ENCODE results near the gene SPATS2L.

Gene SPATS2L

DNA sequence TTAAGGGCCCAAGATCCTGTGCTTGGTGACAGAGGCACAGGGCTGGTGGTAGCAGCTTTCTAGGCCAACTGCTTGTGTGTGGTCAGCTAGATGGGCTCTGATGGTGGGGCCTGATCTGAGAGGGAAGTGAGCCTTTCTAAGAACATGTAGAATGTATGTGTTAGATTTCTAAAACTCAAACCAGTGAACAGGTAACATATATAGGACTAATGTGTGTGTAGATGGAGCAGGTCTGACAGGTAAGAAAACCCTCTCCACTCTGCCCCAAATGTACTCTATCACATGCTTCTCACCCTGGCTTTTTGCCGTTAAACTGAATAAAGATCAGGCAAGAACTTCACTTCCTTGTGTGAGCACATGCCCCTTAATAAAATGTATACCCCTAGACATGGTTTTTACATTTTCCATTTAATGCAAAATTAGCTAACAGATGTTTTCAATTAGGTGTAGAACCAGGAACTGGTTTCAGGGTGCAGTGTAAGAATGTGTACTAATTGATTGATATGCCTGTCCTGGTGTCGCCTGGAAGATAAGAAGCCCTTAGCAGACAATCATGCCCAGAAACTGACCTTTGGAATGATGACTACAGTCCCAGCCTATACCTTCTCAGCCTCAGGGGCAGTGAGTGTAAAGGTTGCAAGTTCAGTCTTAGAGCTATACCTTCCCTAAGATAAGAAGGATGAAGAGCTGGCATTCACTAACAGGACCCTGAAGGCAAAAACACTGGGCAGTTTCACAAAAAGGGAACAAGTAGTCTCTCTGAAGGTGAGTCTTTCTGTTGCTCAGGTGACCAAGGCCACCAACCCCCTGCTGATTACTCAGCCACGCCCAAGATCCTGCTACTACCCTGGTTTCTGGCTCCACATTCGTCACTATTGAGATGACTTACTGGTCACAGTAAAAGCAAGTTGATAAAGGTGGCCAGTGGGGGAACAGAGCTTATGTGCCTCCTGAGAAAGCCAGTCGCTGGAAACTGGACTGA is 71.2 kb downstream of the SPATS2L start:
- no peak overlapping the region for H3K9ac ChIP-seq (ENCODE audit: low read length in 2 of 2)
- no peaks in the 10 kb centered on the region for H3K36me3 ChIP-seq (ENCODE audit: control insufficient read depth in 2 of 2, insufficient read depth in 2 of 2, low read length in 2 of 2)
- no peaks in the 10 kb centered on the region for H3K27me3 ChIP-seq (ENCODE audit: control insufficient read depth in 1 of 2, insufficient read depth in 2 of 2, low read length in 2 of 2)
- H3K27ac ChIP-seq (ENCODE audit: low read length) = peak overlapping the region; percentile 68
- peak overlapping the region in 1 of 2 donors; percentile 50 for H3K4me3 ChIP-seq (ENCODE audit: low read length in 2 of 2)
- H3K9me3 ChIP-seq (ENCODE audit: control insufficient read depth in 2 of 2, low read length in 2 of 2) = no peaks in the 10 kb centered on the region
- H3K4me1 ChIP-seq (ENCODE audit: control insufficient read depth, insufficient read depth, low read length) = peaks cover 28% of the 10 kb centered on the region

DNA sequence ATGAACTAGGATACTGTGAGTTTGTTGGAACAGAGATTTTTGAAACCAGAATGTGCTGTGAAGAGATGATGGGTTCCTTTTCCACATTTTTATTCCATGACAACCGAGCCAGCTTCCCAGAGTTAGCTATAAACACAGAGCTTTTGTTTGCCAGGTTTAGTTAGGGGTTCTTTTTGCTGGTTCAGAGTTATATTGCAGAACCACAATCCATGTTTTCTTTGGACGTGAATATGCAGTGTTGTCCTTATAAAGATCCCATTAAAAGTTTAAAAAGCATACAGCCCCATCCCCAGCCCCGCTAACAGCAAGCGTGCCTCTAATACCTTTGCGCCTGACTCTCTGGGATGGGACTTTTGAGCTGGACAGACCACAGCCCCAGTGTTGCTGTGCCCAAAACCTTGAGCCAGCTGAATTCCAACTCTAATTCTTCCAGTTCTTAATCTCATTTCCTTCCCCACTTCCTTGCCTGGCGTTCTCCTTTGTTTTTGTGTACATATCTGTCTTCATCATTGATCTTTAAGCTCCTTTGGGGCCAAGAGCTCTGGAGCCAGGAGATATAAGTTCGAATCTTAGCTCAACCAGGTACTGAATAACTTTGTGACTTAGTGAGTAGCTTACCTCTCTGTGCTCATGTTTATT is 72.3 kb downstream of the SPATS2L start:
- no peaks in the 10 kb centered on the region for H3K27me3 ChIP-seq (ENCODE audit: control insufficient read depth in 1 of 2, insufficient read depth in 2 of 2, low read length in 2 of 2)
- no peaks in the 10 kb centered on the region for H3K36me3 ChIP-seq (ENCODE audit: control insufficient read depth in 2 of 2, insufficient read depth in 2 of 2, low read length in 2 of 2)
- H3K27ac ChIP-seq (ENCODE audit: low read length) = peak overlapping the region; percentile 68
- no peak overlapping the region for H3K9ac ChIP-seq (ENCODE audit: low read length in 2 of 2)
- peaks cover 33% of the 10 kb centered on the region for H3K4me1 ChIP-seq (ENCODE audit: control insufficient read depth, insufficient read depth, low read length)
- H3K4me3 ChIP-seq (ENCODE audit: low read length in 2 of 2) = peak overlapping the region; percentile 3 to 50
- no peaks in the 10 kb centered on the region for H3K9me3 ChIP-seq (ENCODE audit: control insufficient read depth in 2 of 2, low read length in 2 of 2)

DNA sequence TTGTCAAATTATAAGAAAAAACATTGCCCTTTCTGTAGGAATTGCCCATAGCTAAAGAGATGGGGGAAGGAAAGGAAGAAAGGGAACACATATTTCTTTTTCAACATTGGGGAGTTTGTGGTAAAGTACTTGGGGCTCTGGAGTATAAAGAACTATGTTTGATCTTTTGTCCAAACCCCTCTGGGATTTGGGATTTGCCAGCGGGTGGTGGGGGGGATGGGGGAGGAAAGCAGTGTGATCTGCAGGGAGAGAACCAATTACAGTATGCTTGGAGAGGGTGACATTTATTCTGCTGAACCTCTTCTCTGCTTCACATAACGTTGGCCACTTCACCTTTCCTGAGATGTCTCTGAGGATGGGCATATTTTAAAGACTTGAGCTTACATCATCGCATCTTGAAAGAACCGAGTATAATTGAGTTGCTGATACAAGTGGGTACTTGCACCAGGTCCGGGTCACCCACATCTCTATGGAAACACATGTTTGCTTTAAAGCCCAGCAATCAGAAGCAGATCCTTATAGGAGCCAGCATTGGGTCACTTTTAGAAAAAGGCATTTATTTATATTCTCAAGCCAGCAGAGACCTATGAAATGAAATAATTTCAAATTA is 73.1 kb downstream of the SPATS2L start:
- H3K4me3 ChIP-seq (ENCODE audit: low read length in 2 of 2) = peak overlapping the region in 1 of 2 donors; percentile 50
- H3K9ac ChIP-seq (ENCODE audit: low read length in 2 of 2) = no peak overlapping the region
- no peaks in the 10 kb centered on the region for H3K27me3 ChIP-seq (ENCODE audit: control insufficient read depth in 1 of 2, insufficient read depth in 2 of 2, low read length in 2 of 2)
- H3K4me1 ChIP-seq (ENCODE audit: control insufficient read depth, insufficient read depth, low read length) = peaks cover 33% of the 10 kb centered on the region
- no peaks in the 10 kb centered on the region for H3K9me3 ChIP-seq (ENCODE audit: control insufficient read depth in 2 of 2, low read length in 2 of 2)
- H3K36me3 ChIP-seq (ENCODE audit: control insufficient read depth in 2 of 2, insufficient read depth in 2 of 2, low read length in 2 of 2) = no peaks in the 10 kb centered on the region
- no peak overlapping the region for H3K27ac ChIP-seq (ENCODE audit: low read length)

DNA sequence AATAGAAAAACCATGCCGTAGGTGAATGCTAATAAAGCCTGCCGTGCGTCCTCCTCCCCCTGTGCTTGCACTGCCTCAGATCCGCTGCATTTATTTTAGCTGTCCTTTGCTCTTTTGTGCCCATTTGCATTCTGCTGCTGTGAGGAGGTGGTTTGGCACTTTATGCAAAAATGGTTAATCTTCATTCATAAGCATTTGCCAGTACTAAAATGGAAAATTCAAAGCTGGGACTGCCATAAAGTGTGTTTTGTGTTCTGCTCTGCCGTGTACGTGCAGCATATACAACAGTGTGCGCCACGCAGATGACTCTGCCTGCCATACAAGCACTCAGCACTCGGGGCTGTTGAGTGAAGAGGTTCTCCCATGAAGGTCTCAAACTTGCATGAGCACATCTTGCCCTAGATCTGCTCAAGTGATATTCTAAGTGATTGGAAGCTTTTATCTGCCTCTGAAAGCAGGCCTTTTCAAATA is 73.6 kb downstream of the SPATS2L start:
- Histone ChIP-seq H3K36me3 (ENCODE audit: control insufficient read depth in 2 of 2, insufficient read depth in 2 of 2, low read length in 2 of 2) (no peaks in the 10 kb centered on the region), H3K9me3 (ENCODE audit: control insufficient read depth in 2 of 2, low read length in 2 of 2) (no peaks in the 10 kb centered on the region), H3K9ac (ENCODE audit: low read length in 2 of 2) (no peak overlapping the region), H3K27me3 (ENCODE audit: control insufficient read depth in 1 of 2, insufficient read depth in 2 of 2, low read length in 2 of 2) (no peaks in the 10 kb centered on the region), H3K27ac (ENCODE audit: low read length) (no peak overlapping the region), H3K4me1 (ENCODE audit: control insufficient read depth, insufficient read depth, low read length) (peaks cover 33% of the 10 kb centered on the region), H3K4me3 (ENCODE audit: low read length in 2 of 2) (peak overlapping the region in 1 of 2 donors; percentile 15)

DNA sequence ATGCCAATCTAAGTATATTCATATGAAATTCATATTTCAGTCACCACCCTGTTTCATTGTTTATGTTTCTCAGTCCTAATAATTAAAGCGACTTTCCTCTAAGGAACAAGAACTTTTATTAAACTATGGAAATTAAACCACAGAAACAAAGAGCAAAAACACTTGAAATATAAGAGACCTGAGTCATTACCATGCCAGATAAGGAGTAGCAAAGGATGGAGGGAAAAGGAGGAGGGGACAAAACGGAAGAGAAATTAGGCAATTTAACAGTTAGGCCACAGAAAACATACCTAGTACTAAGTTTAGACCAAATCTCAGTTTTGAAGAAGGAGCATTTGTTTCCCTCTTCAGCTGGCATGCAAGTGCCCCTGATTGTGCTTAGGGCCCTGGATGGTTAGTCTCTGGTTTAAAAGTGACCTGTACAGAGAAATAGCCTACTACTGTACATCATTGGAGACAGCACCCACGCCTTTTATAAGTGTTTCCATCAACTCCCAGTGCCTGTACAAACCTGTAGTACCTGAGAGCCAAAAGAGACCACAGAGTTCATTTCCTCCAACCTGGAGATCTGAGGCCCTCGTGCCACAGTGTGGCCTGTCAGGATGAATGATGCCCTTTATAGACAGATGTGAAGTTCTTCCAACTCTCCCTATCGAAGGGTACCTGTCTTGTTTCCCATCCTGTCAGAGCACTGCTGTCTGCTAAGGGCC is 74.5 kb downstream of the SPATS2L start:
- no peaks in the 10 kb centered on the region for H3K27me3 ChIP-seq (ENCODE audit: control insufficient read depth in 1 of 2, insufficient read depth in 2 of 2, low read length in 2 of 2)
- peaks cover 33% of the 10 kb centered on the region for H3K4me1 ChIP-seq (ENCODE audit: control insufficient read depth, insufficient read depth, low read length)
- H3K36me3 ChIP-seq (ENCODE audit: control insufficient read depth in 2 of 2, insufficient read depth in 2 of 2, low read length in 2 of 2) = no peaks in the 10 kb centered on the region
- H3K9me3 ChIP-seq (ENCODE audit: control insufficient read depth in 2 of 2, low read length in 2 of 2) = no peaks in the 10 kb centered on the region
- no peak overlapping the region for H3K27ac ChIP-seq (ENCODE audit: low read length)
- no peak overlapping the region for H3K4me3 ChIP-seq (ENCODE audit: low read length in 2 of 2)
- H3K9ac ChIP-seq (ENCODE audit: low read length in 2 of 2) = no peak overlapping the region

DNA sequence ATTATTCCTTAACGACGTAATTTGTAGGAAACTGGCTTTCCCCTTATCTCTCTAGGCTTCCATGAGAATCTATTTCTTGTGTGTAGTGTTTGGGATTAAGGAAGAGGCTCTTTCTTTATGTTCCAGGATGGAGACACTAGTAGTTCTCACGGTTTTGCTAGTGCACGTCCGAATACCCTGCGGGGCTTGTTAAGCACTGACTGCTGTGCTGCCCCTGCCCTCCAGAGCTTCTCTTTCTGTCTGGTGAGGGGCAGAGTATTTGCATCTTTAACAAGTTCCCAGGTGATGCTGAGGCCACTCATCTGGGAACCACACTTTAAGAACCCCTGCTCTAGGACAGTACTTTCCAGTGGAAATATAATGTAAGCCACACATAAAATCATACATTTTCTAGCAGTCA is 76.4 kb downstream of the SPATS2L start:
- Histone ChIP-seq H3K4me3 (ENCODE audit: low read length in 2 of 2) (no peak overlapping the region), H3K9ac (ENCODE audit: low read length in 2 of 2) (no peak overlapping the region), H3K4me1 (ENCODE audit: control insufficient read depth, insufficient read depth, low read length) (peaks cover 27% of the 10 kb centered on the region), H3K9me3 (ENCODE audit: control insufficient read depth in 2 of 2, low read length in 2 of 2) (no peaks in the 10 kb centered on the region), H3K36me3 (ENCODE audit: control insufficient read depth in 2 of 2, insufficient read depth in 2 of 2, low read length in 2 of 2) (no peaks in the 10 kb centered on the region), H3K27me3 (ENCODE audit: control insufficient read depth in 1 of 2, insufficient read depth in 2 of 2, low read length in 2 of 2) (no peaks in the 10 kb centered on the region), H3K27ac (ENCODE audit: low read length) (no peak overlapping the region)

DNA sequence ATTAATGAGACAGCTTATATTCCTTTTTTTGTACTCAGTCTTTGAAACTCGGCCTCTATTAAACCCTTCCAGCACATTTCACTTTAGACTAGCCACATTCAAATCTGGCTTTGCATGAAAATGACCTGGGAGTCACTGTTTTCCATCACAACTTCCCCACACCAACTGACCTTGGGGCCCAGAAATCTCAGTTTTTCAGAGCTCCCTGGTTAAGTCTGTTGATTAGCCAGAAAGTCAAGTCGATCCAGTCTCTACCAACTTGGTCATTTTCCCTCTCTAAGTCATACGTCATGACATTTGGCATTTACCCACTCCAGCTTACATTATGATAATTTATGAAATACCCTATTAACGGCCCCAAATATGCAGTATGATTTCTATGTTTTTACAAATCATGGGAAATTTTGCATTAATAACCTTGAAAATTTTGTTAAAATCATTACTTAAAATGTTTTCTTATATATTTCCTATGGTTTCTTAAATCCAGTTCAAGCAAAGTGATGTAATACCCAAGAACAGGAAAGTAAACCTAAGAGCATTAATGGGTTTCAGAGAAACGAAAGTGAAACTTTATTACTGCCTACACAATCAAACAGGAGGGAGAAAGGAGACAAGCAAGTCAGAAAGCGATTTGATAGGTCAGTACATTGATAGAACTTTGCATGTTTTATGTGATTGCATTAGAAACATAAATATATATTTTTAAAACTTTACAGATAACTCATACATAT is 77.1 kb downstream of the SPATS2L start:
- H3K4me3 ChIP-seq (ENCODE audit: low read length in 2 of 2) = peak overlapping the region; percentile 0 to 44
- no peaks in the 10 kb centered on the region for H3K9me3 ChIP-seq (ENCODE audit: control insufficient read depth in 2 of 2, low read length in 2 of 2)
- H3K27ac ChIP-seq (ENCODE audit: low read length) = no peak overlapping the region
- H3K36me3 ChIP-seq (ENCODE audit: control insufficient read depth in 2 of 2, insufficient read depth in 2 of 2, low read length in 2 of 2) = no peaks in the 10 kb centered on the region
- H3K9ac ChIP-seq (ENCODE audit: low read length in 2 of 2) = no peak overlapping the region
- H3K4me1 ChIP-seq (ENCODE audit: control insufficient read depth, insufficient read depth, low read length) = peaks cover 21% of the 10 kb centered on the region
- H3K27me3 ChIP-seq (ENCODE audit: control insufficient read depth in 1 of 2, insufficient read depth in 2 of 2, low read length in 2 of 2) = no peaks in the 10 kb centered on the region

DNA sequence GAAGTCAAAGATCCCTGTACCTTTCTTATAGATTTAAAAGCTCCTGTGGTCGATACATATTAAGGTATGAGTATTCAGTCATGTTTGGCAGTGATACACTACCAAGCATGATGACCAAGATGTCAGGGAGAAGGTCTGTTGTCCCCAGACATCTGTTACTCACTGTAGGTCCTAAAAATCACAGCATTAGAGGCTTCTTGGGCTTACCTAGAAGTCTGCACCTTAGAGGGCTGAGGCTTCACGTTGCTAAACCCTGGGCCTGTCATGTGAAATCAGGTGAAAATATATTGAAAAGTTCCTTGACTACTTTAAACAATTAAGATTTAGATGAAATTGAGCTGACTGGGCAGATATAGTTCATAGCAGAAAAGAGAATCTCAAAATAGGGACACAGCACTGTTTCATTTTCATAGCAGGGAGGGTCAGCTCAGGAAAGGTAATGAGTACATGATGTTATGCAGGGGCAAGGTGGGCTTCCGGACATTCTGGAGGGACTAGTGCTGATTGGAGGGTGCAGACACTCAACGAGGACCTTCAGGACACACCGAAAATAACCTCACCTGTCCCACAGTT is 78.7 kb downstream of the SPATS2L start:
- H3K27me3 ChIP-seq (ENCODE audit: control insufficient read depth in 1 of 2, insufficient read depth in 2 of 2, low read length in 2 of 2) = no peaks in the 10 kb centered on the region
- peaks cover 10% of the 10 kb centered on the region in 2 donors for H3K36me3 ChIP-seq (ENCODE audit: control insufficient read depth in 2 of 2, insufficient read depth in 2 of 2, low read length in 2 of 2)
- no peaks in the 10 kb centered on the region for H3K9me3 ChIP-seq (ENCODE audit: control insufficient read depth in 2 of 2, low read length in 2 of 2)
- no peak overlapping the region for H3K9ac ChIP-seq (ENCODE audit: low read length in 2 of 2)
- no peak overlapping the region for H3K27ac ChIP-seq (ENCODE audit: low read length)
- H3K4me3 ChIP-seq (ENCODE audit: low read length in 2 of 2) = no peak overlapping the region
- H3K4me1 ChIP-seq (ENCODE audit: control insufficient read depth, insufficient read depth, low read length) = peaks cover 11% of the 10 kb centered on the region

DNA sequence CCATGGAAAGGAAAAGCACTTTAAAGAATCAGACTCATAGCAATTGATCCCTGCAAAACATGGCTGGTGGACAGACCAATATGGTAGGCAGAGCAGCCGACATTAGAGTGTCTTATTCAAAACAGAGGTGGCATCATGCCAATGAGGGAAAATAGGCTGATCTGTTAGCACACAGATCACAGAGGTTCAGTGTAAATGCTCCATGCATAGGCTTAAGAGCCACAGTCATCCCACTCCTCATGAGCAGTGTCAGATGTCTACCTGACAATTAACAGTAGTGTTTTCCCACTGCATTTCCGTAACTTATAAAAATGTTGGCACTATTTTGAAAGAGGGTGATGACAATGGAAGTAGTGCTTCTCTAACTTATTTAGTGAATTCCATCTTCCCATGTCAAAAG is 86.7 kb downstream of the SPATS2L start:
- H3K9ac ChIP-seq (ENCODE audit: low read length in 2 of 2) = no peak overlapping the region
- H3K9me3 ChIP-seq (ENCODE audit: control insufficient read depth in 2 of 2, low read length in 2 of 2) = no peaks in the 10 kb centered on the region
- no peak overlapping the region for H3K27ac ChIP-seq (ENCODE audit: low read length)
- no peak overlapping the region for H3K4me3 ChIP-seq (ENCODE audit: low read length in 2 of 2)
- no peaks in the 10 kb centered on the region for H3K27me3 ChIP-seq (ENCODE audit: control insufficient read depth in 1 of 2, insufficient read depth in 2 of 2, low read length in 2 of 2)
- no peaks in the 10 kb centered on the region for H3K4me1 ChIP-seq (ENCODE audit: control insufficient read depth, insufficient read depth, low read length)
- H3K36me3 ChIP-seq (ENCODE audit: control insufficient read depth in 2 of 2, insufficient read depth in 2 of 2, low read length in 2 of 2) = peaks cover 11 to 16% of the 10 kb centered on the region in 2 donors

Measured in stomach smooth muscle (tissue), 2 donors.